HG02759 (cell line): ENCODE data around the gene ISLR2.
A peak's percentile ranks its signal among the peaks of the same experiment; 100 is the strongest.
"Not testable (repeated sequence)": the region's sequence is repeated elsewhere in the genome, so short reads cannot be mapped to it uniquely, and the experiment has no call there.

Experiments
- ATAC-seq: cut with Tn5 transposase; IDR thresholded peaks from one replicate; pipeline ENCODE4 v1.9.1; 2021; ENCODE audit warnings: mild to moderate bottlenecking, moderate library complexity; ENCODE audit not compliant: unreplicated experiment

ISLR2 gene

DNA sequence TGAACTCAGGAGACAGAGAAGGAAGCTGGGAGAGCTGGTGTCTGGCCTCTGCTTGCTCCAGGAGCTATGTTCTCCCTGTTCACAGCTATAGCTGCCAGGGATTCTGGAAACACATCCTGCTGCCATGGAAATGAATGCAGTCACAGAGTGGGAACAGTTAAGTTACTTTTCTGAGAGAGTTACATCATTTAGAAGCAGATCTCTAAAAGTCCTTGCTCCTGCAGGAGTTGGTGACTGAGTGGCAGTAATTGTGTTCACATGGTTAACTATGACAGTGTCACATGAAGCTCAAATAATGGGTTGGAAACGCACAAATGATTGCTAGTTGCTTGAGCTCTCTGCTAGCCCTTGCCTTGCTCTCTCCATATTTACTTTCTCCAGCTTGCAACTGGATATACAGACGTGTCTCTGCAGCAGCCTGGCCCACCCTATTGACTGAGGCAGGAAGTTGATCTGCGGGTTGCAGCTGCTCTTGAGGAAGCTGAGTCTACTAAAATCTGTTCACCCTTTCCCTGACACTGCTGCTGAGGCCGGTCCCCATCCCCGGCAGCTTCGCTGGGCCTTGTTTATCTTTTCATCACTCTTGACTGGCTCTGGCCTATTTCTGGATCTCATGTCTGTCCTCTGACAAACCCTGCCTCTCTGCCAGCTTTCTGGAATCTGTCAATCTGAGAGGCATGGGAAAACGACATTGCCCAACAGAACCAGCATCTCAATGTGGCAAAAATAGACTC lies 26.5 kb downstream of the ISLR2 start:
- ATAC-seq = no peak

DNA sequence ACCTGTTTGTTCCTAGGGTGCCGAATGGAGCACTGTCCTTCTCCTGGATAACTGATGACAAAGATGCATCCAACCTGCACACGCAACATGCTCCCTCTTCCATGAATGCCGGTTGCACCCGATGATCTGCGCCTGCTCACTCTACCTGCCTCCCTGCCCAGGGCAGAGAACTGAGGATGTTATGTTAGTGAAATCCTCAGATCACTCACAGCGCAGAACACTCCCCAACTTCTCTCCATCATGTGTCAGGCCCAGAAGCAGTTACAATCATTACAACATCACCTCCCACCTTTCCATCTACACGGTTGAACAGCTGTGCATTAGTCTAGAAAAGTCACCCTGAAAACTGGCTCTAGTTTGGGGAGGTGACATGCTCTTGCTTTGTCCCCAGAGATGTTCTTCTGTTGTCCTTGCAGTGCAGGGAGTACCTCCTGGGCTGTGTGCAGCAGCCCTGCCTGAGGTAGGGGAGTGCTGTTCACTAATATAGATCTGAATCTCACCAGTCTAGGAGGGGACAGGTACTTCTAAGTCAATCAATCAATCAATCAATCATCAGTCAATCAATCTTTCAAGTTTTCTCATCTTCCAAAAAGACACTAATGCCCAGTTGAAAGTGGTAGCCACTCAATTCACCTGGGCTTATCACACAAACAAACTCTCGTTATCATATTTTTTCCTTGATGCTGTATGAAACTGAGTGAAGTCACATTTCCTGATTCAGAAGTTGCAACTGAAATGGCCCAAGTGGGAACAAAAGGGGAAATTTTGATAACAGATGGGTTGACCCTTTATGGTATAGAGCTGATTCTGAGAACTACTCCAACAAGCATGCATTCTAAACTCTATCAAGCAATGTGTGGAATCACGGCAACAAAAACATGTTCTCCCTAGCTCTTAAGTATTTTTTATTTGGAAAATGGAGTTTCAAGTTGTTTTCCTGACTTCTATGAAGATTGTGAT lies 27.8 kb downstream of the ISLR2 start:
- no peak for ATAC-seq

- peak; percentile 54 for ATAC-seq
Observed at GRCh38 chr15:74158855-74159650, 28.7 kb downstream of the ISLR2 start.

DNA sequence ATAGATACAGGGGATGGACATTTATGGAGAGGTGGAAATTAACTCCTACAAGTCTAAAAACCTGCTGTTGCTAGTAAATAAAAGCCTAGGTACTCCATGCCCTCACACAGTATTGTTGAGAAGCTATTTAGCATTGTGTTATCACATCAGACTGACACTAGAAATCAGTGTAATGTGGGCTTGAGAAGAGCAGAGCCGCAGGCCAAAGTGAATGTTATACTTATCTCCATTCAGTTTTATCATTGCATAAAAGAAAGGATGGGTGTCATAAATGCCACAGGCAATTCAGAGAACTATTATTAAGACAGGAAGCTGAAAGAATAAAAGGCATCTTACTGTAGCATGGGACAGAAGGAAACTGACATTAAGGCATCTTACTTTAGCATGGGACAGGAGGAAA lies 29.4 kb downstream of the ISLR2 start:
- ATAC-seq = no peak

DNA sequence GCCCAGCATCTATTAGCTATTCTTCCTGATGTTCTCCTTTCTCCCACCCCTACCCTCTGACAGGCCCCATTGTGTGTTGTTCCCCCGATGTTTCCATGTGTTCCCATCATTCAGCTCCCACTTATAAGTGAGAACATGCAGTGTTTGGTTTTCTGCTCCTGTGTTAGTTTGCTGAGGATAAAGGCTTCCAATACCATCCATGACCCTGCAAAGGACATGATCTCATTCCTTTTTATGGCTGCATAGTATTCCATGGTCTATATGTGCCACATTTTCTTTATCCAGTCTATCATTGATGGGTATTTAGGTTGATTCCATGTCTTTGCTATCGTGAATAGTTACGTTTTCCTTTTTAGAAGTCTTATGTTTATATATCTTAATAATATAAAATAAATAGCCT lies 30.0 kb downstream of the ISLR2 start:
- ATAC-seq = not testable (repeated sequence)

DNA sequence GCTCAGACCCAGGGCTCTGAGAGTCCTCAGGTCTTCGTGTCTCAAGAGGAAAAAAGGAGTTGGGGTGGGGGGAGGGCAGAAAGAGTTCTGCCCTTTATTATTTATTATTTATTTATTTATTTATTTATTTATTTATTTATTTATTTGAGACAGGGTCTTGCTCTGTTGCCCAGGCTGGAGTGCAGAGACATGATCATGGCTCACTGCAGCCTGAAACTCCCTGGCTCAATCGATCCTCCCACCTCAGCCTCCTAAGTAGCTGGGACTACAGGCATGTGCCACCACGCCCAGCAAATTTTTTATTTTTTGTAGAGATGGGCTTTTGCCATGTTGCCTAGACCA lies 31.8 kb downstream of the ISLR2 start:
- not testable (repeated sequence) for ATAC-seq

- no peak for ATAC-seq
Observed at GRCh38 chr15:74165461-74165860, 35.1 kb downstream of the ISLR2 start.

DNA sequence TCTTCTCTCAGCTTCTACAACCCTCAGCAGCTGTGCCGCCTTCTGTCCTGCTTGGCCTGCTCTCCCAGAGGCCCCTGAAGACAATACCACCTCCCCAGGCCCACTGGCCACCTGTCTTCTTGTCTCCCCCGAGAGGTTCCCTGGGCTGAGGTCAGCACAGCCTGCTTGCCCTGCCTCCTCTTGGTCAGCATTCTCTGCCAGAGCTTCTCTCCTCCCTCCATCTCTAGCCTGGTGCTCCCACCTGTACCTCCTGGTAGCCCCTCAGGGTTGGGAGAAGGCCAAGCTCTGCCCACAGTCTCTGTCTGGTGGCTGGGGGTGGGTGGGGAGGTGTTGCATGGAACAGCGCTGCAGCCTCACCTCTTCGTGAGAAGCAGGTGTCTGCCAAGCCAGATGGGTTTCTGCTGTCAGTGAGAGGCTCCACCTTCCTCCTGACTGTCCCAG lies 37.5 kb downstream of the ISLR2 start:
- ATAC-seq = no peak

DNA sequence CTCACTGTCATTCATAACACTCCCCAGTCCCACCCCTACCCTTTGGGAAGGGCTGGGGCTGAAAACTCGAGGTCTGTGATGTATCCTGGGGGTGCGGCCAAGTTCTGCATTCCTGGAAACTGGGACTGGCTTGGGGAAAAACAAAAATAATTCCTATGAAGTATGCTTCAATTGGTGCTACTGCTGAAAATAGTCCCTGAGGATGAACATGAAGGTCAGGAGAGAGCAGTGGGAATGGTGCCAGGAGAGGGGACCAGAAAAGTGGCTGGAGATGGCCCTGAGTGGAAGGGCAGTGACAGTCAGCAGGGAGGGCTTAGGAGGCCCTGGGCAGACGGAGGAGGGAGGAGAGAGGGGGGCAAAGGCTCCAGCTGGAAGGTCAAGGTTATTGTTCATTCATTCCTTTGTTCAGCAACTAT lies 38.3 kb downstream of the ISLR2 start:
- ATAC-seq = no peak

DNA sequence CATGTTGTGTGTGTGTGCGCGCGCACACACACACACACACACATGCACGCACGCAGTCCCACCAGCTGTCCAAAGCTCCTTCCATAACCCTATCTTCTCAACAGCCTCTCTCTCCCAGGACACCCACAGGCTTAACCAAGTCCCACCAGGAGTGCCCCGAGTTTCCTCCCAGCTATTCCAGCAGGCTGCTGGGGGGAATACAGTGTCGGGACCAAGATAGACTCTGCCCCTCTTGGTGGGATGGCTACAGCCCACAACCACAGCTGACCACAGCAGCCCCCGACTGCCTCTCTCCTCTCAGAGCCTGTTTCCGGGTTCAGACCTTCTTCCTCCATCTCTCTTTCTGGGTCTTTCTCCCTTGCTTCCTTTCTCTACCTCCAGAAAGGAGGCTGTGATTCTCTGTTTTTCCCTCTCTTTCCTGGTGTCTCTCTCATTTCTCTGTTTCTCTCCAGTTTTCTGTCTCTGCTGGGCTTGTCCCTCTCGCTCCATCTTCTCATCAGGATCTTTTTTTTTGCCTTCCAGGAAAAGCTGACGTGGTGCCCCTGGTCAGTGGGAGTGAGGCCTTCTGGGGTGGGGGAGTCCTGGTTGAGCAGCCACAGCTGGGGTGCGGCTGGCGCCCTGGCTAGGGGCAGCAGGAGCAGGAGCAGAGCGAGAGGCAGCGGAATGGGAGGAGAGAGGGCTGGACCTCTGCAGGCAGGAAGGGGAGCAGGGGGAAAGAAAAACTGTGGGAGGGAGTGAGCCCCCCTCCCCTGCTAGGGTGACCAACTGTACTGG lies 39.9 kb downstream of the ISLR2 start:
- no peak for ATAC-seq

- ATAC-seq = no peak
Observed at GRCh38 chr15:74170875-74171578, 40.6 kb downstream of the ISLR2 start.

DNA sequence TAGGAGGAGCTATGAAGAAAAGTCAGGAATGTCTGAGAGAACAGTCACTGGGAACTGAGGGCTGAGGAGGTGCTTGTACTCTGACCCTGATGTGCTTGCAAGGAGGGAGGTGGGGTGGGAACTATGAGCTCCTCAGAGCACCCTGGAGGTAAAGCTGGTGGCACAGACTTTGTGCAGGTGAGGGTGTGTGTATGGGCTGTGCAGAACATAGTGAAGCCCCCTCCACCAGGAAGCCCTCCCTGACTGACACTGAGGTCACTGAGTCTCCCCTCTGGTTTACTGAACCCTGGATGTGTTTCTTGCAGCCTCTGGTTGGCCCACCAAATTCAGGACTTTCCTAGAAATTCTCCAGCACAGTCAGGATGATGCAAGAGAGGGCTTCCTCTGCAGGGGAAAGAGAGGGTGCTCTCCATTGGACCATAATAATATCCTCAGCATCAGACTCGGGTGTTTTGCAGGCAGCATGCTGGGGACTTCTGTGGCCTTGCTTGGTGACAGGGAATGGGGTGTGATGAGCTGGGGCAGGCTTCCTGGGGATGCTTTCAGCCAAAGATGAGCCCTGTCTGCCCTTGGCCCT lies 41.7 kb downstream of the ISLR2 start:
- ATAC-seq = no peak

- no peak for ATAC-seq
Observed at GRCh38 chr15:74172701-74173379, 42.5 kb downstream of the ISLR2 start.

GRCh38 chr15:74173380-74174218 lies 43.2 kb downstream of the ISLR2 start, which contains the start of gene ISLR:
TSS of gene ISLR (plus strand) at chr15:74173710. CDS start at chr15:74174859, 1,149 bp downstream.
- ATAC-seq = no peak

- no peak for ATAC-seq
Observed at GRCh38 chr15:74174219-74174957, 44.0 kb downstream of the ISLR2 start.

DNA sequence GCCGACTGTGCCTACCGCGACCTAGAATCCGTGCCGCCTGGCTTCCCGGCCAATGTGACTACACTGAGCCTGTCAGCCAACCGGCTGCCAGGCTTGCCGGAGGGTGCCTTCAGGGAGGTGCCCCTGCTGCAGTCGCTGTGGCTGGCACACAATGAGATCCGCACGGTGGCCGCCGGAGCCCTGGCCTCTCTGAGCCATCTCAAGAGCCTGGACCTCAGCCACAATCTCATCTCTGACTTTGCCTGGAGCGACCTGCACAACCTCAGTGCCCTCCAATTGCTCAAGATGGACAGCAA lies 44.5 kb downstream of the ISLR2 start:
- no peak for ATAC-seq
